ENCODE results near the gene MPP2. TPM values are rescaled to one million over a fixed set of nuclear protein-coding genes. Genes with fewer than 3 reads are reported as not detected.
A peak's percentile ranks its signal among the peaks of the same experiment; 100 is the strongest.

MPP2 gene
- total and polyA plus RNA-seq, 2 of the 13 experiments (the other 11 are each of a cell fraction or from before 2014, with no cell fraction given) = 0.20 to 1.7 TPM

DNA sequence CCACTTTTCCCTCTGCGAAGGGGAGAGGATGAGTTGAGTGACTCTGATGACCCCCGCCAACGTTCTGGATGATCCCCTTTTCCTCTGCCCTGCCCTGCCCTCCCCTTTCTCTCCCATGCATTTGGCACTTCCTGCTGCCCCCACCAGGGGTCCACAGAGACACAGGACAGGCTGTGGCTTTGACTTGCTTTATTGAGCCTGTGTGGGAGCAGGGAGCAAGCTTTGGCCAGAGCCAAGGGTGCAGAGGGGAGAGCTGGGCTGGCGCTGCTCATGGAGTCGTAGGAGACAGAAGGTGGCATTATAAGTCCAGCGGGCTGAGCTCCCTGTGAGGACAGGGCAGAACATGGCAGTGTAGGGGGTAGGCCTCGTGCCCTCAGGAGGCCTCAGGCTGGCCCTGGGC lies 33.3 kb upstream of the MPP2 start (continued):
- TF ChIP-seq TCF12 (IDR thresholded peaks at IDR 0.05) (no peak), TCF12 (CRISPR knock-in tag; IDR thresholded peaks at IDR 0.05) (no peak), ZSCAN21 (CRISPR knock-in tag; IDR thresholded peaks at IDR 0.05; ENCODE audit: borderline replicate concordance) (no peak), TRIM24 (CRISPR knock-in tag; IDR thresholded peaks at IDR 0.05) (no peak), MLLT10 (CRISPR knock-in tag; IDR thresholded peaks at IDR 0.05) (no peak), ZNF367 (CRISPR knock-in tag; IDR thresholded peaks at IDR 0.05; ENCODE audit: borderline replicate concordance) (no peak), ZNF776 (CRISPR knock-in tag; IDR thresholded peaks at IDR 0.05) (no peak), ZNF121 (CRISPR knock-in tag; IDR thresholded peaks at IDR 0.05) (no peak), ZSCAN20 (CRISPR knock-in tag; IDR thresholded peaks at IDR 0.05; ENCODE audit: borderline replicate concordance) (no peak), NBN (conservative IDR thresholded peaks at IDR 0.05) (no peak), ZNF672 (CRISPR knock-in tag; IDR thresholded peaks at IDR 0.05) (no peak), ZNF160 (CRISPR knock-in tag; IDR thresholded peaks at IDR 0.05) (no peak), NFKBIZ (CRISPR knock-in tag; IDR thresholded peaks at IDR 0.05) (no peak), CREM (IDR thresholded peaks at IDR 0.05) (no peak), CREM (CRISPR knock-in tag; IDR thresholded peaks at IDR 0.05) (no peak), CBFB (CRISPR knock-in tag; IDR thresholded peaks at IDR 0.05) (no peak; the same call in 1 of the 2 replicates), MYNN (CRISPR knock-in tag; IDR thresholded peaks at IDR 0.05; ENCODE audit: low read depth) (no peak), NFKB2 (CRISPR knock-in tag; IDR thresholded peaks at IDR 0.05; ENCODE audit: borderline replicate concordance) (no peak), MAZ (IDR thresholded peaks at IDR 0.05; ENCODE audit: borderline replicate concordance, low read depth, low read length) (no peak), MAZ (CRISPR knock-in tag; IDR thresholded peaks at IDR 0.05; ENCODE audit: low read depth) (peak; percentile 55; the same call in 1 of the 2 replicates), ZNF572 (CRISPR knock-in tag; IDR thresholded peaks at IDR 0.05) (no peak), NFIB (CRISPR knock-in tag; IDR thresholded peaks at IDR 0.05; ENCODE audit: borderline replicate concordance) (no peak), SP2 (CRISPR knock-in tag; IDR thresholded peaks at IDR 0.05) (no peak), AGO1 (IDR thresholded peaks at IDR 0.05; ENCODE audit: low read depth, low read length, poor library complexity, severe bottlenecking) (peak; percentile 20), ZC3H4 (CRISPR knock-in tag; IDR thresholded peaks at IDR 0.05; ENCODE audit: borderline replicate concordance) (no peak)
- TF ChIP-seq, protein P1, sequence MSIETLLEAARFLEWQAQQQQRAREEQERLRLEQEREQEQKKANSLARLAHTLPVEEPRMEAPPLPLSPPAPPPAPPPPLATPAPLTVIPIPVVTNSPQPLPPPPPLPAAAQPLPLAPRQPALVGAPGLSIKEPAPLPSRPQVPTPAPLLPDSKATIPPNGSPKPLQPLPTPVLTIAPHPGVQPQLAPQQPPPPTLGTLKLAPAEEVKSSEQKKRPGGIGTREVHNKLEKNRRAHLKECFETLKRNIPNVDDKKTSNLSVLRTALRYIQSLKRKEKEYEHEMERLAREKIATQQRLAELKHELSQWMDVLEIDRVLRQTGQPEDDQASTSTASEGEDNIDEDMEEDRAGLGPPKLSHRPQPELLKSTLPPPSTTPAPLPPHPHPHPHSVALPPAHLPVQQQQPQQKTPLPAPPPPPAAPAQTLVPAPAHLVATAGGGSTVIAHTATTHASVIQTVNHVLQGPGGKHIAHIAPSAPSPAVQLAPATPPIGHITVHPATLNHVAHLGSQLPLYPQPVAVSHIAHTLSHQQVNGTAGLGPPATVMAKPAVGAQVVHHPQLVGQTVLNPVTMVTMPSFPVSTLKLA (IDR thresholded peaks at IDR 0.05) = no peak
- TF ChIP-seq, protein P2, sequence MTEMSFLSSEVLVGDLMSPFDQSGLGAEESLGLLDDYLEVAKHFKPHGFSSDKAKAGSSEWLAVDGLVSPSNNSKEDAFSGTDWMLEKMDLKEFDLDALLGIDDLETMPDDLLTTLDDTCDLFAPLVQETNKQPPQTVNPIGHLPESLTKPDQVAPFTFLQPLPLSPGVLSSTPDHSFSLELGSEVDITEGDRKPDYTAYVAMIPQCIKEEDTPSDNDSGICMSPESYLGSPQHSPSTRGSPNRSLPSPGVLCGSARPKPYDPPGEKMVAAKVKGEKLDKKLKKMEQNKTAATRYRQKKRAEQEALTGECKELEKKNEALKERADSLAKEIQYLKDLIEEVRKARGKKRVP (CRISPR knock-in tag; IDR thresholded peaks at IDR 0.05) = no peak
- TF ChIP-seq, protein P3, sequence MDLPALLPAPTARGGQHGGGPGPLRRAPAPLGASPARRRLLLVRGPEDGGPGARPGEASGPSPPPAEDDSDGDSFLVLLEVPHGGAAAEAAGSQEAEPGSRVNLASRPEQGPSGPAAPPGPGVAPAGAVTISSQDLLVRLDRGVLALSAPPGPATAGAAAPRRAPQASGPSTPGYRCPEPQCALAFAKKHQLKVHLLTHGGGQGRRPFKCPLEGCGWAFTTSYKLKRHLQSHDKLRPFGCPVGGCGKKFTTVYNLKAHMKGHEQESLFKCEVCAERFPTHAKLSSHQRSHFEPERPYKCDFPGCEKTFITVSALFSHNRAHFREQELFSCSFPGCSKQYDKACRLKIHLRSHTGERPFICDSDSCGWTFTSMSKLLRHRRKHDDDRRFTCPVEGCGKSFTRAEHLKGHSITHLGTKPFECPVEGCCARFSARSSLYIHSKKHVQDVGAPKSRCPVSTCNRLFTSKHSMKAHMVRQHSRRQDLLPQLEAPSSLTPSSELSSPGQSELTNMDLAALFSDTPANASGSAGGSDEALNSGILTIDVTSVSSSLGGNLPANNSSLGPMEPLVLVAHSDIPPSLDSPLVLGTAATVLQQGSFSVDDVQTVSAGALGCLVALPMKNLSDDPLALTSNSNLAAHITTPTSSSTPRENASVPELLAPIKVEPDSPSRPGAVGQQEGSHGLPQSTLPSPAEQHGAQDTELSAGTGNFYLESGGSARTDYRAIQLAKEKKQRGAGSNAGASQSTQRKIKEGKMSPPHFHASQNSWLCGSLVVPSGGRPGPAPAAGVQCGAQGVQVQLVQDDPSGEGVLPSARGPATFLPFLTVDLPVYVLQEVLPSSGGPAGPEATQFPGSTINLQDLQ (CRISPR knock-in tag; IDR thresholded peaks at IDR 0.05) = no peak
- TF ChIP-seq, protein P4, sequence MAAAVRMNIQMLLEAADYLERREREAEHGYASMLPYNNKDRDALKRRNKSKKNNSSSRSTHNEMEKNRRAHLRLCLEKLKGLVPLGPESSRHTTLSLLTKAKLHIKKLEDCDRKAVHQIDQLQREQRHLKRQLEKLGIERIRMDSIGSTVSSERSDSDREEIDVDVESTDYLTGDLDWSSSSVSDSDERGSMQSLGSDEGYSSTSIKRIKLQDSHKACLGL (CRISPR knock-in tag; IDR thresholded peaks at IDR 0.05) = no peak

Measured in HepG2 (cell line).